ENCODE measurements around the gene AKAP1.

The AKAP1 gene

GRCh38 chr17:57084802-57085447, at the start of gene AKAP1:
Gene AKAP1, plus strand, starts transcription at chr17:57085246. Its CDS starts 20,219 bp downstream, at chr17:57105465.
- H3K4me3 ChIP-seq (ENCODE audit: low read depth, low read length), result peak within 1 kb of the TSS; percentile 96
- DNase-seq (ENCODE audit: low read depth, low spot score), result peak; percentile 95
- in situ Hi-C loops (cut with HindIII; ENCODE audit: low sequenced_read_pairs), result no loop called here
- no peak for TF ChIP-seq CTCF (IDR thresholded peaks at IDR 0.05; ENCODE audit: low read depth, low read length)

DNA sequence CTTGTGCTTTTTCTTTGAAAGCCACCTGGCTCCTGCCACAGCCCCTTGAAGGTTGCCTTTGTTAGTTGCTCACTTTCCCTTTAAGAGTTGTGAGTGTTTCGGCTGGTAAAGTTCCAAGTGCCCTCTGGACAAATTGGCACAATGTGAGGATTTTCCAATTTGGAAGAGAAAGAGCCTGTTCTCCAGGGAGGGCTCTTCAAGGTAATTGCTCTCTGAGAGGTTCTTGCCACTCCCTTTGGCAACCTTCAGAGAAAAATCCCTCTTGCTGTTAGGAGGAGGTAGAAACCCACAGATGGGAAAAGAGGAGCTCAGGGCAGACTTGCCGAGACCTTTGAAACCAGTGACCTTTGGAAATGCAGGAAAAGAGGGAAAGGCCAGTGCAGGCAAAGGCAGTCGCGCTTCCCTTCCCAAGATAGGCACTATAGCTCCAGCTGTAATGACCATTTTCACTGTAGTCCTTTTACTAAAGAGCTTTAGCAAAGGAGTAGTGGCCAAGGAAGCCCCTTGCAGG, 49.0 kb upstream of the AKAP1 start:
- TF ChIP-seq CTCF (IDR thresholded peaks at IDR 0.05; ENCODE audit: low read depth, low read length), result no peak
- in situ Hi-C loops (cut with HindIII; ENCODE audit: low sequenced_read_pairs), result no loop called here
- no peak for DNase-seq (ENCODE audit: low read depth, low spot score)
- H3K4me3 ChIP-seq (ENCODE audit: low read depth, low read length), result no peak overlapping the region

DNA sequence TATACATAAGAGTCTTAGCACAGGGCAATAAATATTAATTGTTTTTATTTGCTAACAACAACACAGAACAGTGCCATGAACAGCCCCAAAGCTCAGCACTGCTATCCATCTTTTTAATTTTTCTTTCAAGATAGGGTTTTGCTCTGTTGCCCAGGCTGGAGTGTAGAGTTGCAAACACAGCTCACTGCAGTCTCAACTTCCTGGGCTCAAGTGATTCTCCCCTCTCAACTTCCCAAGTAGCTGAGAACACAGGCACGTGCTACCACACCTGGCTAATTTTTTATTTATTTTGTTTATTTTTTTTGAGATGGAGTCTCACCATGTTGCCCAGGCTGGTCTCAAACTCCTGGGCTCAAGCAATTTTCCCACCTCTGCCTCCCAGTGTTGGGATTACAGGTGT, 47.6 kb upstream of the AKAP1 start:
- no peak for TF ChIP-seq CTCF (IDR thresholded peaks at IDR 0.05; ENCODE audit: low read depth, low read length)
- no peak for DNase-seq (ENCODE audit: low read depth, low spot score)
- H3K4me3 ChIP-seq (ENCODE audit: low read depth, low read length), result no peak overlapping the region
- in situ Hi-C loops (cut with HindIII; ENCODE audit: low sequenced_read_pairs), result no loop called here

GRCh38 chr17:57038486-57038885, 46.6 kb upstream of the AKAP1 start:
- in situ Hi-C loops (cut with HindIII; ENCODE audit: low sequenced_read_pairs), result no loop called here
- no peak for TF ChIP-seq CTCF (IDR thresholded peaks at IDR 0.05; ENCODE audit: low read depth, low read length)
- DNase-seq (ENCODE audit: low read depth, low spot score), result no peak
- H3K4me3 ChIP-seq (ENCODE audit: low read depth, low read length), result no peak overlapping the region

DNA sequence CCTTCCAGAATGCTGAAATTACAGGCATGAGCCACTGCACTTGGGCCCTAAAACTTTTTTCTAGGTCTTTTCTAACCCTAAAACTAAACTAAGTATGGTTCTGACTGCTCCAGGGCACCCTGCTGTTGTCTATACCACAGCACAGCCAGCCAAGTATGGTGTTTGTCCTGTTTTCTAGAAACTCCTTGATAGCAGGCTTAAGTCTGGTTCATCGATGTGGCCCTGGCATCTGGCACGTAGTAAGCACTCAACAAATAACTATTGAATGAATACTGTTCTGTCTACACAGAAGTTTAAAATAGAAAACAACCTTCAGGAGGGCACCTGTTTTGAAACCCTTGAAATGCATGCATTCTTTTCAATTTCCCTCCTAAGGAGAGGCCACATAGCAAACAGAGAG, 44.5 kb upstream of the AKAP1 start:
- TF ChIP-seq CTCF (IDR thresholded peaks at IDR 0.05; ENCODE audit: low read depth, low read length), result no peak
- H3K4me3 ChIP-seq (ENCODE audit: low read depth, low read length), result no peak overlapping the region
- in situ Hi-C loops (cut with HindIII; ENCODE audit: low sequenced_read_pairs), result no loop called here
- no peak for DNase-seq (ENCODE audit: low read depth, low spot score)

DNA sequence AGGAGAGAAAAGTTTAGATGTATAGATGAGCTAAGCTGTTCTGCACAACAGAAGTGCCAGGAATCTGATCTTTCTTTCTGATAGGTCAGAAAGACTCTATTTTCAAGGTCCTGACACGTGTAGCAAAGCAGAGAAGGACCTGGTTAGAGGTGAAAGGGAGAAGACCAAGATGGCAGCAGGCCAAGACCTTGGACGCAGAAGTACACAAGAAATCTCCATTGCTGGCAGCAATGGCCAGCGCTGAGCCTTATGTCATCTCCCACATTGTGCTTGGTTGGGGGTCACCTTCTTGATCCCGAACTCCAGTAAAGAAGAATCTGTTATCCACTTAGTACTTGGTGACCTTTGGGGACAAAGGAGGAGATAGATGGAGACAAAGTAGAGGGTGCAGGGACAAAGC, 41.8 kb upstream of the AKAP1 start:
- no peak overlapping the region for H3K4me3 ChIP-seq (ENCODE audit: low read depth, low read length)
- in situ Hi-C loops (cut with HindIII; ENCODE audit: low sequenced_read_pairs), result no loop called here
- TF ChIP-seq CTCF (IDR thresholded peaks at IDR 0.05; ENCODE audit: low read depth, low read length), result no peak
- DNase-seq (ENCODE audit: low read depth, low spot score), result no peak

Data from astrocyte of the spinal cord (primary cell).